Putamen (tissue), 1 donor: ENCODE data around the gene CDK4.

ENCODE experiments used
- DNase-seq: peaks from one replicate; pipeline ENCODE4 v3.0.0-alpha.2; 2016; ENCODE audit warnings: low spot score

CDK4 gene

DNA sequence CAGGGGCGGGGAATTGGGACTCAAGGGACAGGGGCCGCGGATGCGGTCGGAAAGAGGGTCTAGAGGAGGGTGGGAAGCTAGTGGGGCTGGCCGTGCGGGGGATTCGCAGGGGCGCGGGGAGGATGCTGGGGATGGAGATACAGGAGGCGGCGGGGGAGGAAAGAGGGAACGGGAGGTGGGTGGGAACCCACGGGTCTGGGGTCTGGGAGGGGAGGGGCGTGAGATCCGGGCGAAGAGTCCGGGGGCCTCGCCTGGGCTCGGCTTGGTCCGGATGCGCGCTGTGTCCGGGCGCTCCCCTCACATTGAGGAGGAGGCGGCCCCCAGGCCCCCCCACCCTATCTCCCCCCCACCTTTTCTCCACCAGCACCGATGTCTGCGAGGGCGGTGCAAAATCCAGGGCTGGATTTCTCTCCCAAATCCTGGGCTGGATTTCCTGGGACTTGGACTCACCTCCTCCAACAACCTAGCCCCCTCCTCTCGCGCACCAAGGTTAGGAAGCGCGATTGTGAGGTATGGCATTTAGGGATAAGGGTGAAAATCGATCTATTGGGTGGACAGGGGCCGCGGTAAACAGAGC lies 13.4 kb downstream of the CDK4 start, which contains the start of gene AGAP2:
AGAP2 (minus strand) TSS at position 82 of the 577 bp plus-strand sequence. CDS start 496 bp downstream, outside the sequence.
- peak; percentile 60 for DNase-seq

DNA sequence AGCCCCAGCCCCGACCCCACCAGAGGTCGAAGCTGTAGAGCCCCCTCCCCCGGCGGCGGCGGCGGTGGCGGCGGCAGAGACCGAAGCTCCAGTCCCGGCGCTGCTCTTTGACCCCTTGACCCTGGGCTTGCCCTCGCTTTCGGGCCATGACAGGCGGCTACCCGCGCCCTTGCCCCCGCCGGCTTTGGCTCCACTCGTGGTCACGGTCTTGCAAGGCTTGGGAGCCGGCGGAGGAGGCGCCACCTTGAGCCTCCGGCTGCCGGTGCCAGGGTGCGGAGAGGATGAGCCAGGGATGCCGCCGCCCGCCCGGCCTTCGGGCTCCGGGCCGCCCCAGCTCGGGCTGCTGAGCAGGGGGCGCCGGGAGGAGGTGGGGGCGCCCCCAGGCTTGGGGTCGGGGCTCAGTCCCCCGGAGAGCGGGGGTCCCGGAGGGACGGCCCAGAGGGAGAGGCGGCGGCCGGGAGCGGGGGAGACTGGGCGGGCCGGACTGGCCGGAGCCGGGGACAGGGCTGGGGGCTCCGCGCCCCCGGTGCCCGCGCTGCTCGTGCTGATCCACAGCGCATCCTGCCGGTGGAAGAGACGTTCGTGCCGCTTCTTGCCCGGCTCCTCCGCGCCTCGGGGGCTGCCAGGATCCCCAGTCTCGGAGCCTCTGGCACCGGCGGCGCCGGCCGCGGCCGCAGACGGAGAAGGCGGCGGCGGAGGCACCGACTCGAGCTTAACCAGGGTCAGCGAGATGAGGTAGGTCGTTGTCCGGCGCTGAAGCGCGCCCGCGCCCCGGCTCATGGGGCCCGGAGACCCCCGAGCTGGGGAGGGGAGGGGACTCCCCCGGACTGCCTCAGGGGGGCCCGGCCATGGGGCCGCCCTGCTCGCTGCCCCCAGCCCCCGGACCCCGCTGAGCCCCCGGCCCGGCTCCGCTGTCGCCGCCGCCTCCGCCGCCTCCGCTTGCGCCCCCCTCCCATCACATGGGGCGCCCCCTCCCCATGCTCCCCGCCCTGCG lies 14.3 kb downstream of the CDK4 start:
- DNase-seq: no peak

DNA sequence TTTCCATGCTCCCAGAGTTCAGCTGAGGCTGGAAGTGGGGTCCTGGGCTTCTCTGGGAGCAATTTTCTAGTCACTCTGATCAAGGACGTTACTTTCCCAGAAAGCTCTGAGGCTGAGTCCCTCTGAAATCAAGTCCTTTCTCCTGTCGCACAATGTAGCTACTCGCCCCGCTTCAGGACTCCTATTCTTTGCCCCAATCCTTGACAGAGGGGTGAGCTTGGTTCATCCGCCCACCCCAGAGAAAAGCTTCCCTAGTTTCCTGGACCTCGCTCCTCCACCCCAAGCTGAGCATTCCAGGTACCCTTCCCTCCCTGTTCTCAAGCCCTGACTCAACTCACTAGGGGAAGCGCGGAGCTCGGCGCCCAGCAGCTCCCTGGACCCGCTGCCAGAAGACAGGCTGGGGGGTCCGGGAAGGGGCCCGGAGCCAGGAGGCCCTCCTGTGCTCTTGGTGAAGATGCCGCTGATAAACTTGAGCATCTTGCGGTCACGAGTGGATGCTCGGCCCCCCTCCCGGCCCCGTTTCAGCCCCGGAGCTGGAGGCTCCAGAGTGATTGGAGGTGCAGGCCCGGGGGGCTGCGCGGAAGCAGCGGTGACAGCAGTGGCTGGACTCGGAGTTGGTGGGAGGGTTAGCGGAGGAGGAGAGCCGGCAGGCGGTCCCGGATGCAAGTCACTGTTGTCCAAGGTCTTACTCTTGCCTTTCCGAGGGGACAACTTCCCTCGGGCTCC lies 15.2 kb downstream of the CDK4 start:
- DNase-seq: no peak

- DNase-seq: no peak
These were observed 16.0 kb downstream of the CDK4 start for GRCh38 chr12:57735952-57736740.

DNA sequence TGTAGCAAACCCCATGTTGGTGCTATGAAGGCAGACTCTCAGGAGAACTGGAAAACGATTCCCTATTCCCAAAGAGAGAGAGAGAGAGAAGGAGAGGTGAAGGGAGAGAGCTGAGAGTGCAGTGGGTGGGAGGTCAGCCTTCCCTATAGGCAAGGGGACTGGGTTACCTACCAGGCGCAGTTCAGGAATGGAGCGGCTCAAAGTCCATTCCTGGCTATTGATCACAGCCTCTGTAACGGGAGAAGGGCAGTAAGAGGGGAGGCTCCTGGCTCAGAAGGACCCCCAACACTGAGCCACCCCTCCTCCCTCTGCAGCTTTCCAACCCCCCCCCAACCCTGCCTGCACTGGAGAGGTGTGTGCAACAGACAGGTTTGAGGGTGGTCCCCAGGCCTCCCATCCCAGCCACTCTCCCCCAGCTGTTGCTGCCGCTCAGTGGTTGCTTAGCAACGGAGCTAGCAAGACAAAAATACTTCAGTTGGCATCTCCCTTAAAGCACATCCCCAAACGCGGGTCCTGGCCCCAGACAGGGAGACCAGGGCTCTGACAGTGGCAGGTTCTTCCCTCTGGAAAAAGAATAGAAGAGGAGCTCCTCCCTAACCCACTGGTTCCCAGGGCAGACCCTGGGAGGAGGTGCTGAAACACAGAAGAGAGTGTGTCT lies 16.8 kb downstream of the CDK4 start:
- no peak for DNase-seq

DNA sequence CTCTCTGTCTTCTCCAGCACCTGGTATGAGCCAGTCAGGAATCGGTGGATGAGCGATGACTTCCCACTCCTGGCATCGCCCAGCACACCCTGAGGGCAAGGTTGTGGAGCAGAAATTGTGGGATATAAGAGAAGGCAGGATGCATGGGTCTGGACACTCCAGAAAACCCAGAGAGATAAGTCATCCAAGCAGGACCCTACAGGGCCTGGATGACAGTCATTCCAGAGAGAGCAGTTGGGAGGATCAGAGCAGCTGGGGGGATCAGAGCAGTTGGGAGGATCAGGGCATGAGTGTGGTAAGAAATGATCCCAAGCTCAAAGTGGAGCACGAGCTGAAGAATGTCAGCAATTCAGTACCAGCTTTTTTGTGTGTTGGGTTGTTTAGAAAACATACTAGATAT lies 17.5 kb downstream of the CDK4 start:
- no peak for DNase-seq

DNA sequence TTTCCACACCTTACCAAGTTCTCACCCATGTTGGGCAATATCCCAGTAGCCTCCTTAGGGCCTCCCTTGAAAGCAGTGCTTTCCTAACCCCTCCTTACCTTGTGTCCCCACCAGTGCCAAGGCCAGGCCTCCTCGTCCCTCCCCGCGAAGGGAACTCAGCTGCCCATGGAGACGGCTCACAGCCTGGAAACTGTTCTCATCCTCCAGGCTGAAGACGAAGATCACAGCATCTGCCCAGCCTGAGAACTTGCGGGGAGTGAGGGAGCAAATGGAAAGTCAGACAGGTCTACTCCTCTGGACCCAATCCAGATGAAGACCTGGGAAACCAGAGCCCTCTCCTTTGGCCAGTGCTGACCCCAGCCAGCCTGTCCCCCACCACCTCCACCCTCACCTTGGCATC lies 18.2 kb downstream of the CDK4 start:
- DNase-seq: no peak

DNA sequence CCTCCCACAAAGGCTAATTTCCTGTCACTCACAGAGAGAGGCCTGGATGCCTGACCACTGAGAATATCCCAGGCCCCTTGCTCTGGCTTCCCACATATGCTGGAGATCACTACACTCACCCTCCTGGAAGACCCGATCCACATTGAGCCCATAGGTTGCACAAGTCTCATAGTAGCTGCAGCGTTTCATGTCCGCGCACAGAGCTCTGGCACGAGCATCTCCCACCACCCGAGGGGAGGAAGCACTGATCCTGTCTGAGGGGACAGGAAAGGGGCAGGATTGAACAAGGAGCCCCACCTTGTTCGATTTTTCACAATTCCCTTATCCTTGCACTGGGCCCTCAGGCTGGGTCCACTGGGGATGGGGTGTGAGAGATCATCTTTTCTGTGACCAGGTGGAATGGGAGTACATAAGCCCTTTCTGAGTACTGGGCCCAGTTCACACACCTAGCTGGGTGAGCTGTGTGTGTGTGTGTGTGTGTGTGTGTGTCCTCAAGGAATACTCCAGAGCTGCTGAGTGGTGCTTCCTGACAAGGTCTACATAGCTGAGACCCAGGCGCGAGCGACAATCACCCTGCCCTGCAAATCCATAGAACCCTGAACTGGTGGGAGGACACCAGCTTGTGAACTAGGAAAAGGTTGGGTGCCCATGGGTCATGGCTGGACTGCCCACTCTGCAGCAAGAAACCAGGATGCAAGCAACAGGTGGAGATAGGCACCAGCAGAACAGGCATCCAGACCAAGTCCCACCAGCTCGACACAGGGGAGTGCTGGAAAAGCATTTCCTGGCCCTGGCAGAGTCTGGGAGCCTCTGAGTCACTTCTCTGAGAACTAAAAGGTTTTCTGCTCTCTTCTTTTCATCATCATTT lies 19.1 kb downstream of the CDK4 start:
- DNase-seq: no peak

GRCh38 chr12:57732270-57732669 lies 19.8 kb downstream of the CDK4 start:
- no peak for DNase-seq

GRCh38 chr12:57731411-57732080 lies 20.6 kb downstream of the CDK4 start:
- DNase-seq: no peak

GRCh38 chr12:57730336-57731067 lies 21.6 kb downstream of the CDK4 start:
- DNase-seq: no peak

- DNase-seq: no peak
These were observed 22.7 kb downstream of the CDK4 start for GRCh38 chr12:57729321-57729844.

DNA sequence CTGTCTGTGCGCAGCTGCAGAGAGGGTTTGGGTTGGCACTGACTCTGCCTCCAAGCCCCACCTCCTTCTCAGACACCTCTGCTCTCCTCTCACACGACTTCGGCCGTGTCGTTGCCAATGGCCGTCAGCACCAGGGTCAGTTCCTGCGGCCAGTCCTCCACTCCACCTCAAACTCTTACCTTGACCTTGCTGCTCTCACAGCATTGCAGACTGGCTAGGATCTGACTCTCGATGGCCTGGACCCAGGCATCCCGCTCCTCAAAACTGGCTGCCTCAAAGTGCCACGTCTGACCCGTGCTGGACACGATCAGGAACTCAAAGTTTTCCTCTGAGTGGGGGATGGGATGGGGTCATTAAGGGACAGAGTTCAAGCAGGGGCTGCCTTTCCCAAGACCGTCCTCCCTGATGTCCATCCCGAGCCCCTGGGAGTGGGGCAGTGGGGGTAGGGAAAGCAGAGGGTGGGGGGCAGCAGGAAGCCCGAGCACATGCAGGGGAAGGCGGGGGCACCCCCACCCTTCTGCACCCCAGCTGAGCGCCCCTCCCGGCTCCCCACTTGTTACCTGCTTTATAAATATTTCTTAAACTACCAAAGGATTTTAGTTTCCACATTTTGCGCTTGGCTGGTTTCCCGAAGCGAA lies 24.2 kb downstream of the CDK4 start:
- no peak for DNase-seq

GRCh38 chr12:57726884-57727757 lies 25.0 kb downstream of the CDK4 start:
- no peak for DNase-seq

DNA sequence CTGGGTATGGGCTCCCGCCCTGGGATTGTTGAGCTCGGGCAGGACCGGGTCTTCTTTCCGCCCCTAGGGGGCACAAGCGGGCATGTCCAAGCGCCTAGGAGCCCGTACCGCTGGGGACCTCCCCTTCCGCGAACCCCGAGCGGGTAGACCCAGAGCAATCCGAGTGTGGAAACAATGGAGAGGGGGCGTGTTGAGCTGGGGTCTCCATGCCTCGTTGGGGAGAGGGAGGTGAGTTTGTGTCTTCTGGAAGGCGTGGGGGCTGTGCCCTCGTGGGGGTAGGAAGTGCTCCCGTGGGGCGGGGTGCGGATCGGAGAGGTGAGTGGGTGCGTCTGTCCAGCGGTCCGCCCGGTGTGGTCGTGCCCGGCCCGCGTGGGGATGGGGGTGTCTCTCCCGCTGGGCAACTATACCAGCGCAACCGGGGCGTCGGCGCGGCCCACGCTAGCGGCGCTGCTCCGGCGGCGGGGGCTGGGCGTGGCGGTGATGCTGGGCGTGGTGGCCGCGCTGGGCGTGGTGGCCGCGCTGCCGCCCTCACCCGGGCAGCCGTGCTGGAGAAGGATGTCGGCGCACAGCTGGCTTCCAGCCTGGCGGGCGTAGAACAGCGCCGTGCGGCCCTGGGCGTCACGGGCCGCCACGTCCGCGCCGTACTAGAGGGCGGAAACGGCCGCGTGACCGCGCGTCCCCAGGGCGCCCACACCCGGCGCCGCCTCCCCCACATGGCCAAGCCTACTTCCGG lies 25.8 kb downstream of the CDK4 start:
- no peak for DNase-seq

DNA sequence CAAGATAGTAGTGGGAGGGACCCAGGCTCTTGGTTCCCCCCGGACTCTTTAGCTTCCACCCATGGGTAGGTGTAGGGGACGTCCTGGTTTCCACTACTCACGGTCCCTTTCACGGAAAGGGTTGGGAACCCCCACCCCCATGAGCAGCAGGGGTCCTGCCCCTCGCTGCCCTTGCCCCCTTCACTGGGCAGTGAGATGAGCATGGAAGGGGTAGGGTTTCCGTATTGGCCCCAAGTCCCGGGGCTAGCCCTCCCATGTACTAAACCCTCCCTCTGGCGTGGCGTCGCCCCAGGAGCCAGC lies 26.3 kb downstream of the CDK4 start:
- DNase-seq: no peak
